Pancreas (tissue), 10 donors: ENCODE measurements around the gene IPO4. TPM values are rescaled to one million over a fixed set of nuclear protein-coding genes. Genes with fewer than 3 reads are reported as not detected.
A peak's percentile ranks its signal among the peaks of the same experiment; 100 is the strongest.

Source experiments
- ATAC-seq, 4 donors: fragments of 200-7000 bp; cut with Tn5 transposase; one replicate each; pipeline versions ENCODE4 v1.8.0 to v1.9.1; 2020; ENCODE audit warnings: mild to moderate bottlenecking in 4 of 4, moderate library complexity in 4 of 4
- DNase-seq, 6 donors: peaks; one replicate each; pipeline ENCODE4 v3.0.0-alpha.2; 2020
- FAIRE-seq: peaks from 2 replicates; lab custom pipeline; 2012; peaks lifted over from hg19 to GRCh38; lab: Jason Lieb, UNC
- H3K27ac ChIP-seq, 4 donors: fragments of 200-600 bp; sonication (generic); 1 replicate in 3 of 4; 2 replicates in 1 of 4; pipeline versions ENCODE4 v1.5.0 to v1.8.0; 2020
- H3K27me3 ChIP-seq, 4 donors: fragments of 200-600 bp; one replicate each; pipeline ENCODE4 v1.8.0; 2021
- H3K36me3 ChIP-seq, 3 donors: fragments of 200-600 bp; sonication (generic) in 1 of 3; one replicate each; pipeline versions ENCODE4 v1.5.0 to v1.8.0; 2020 to 2021
- H3K4me1 ChIP-seq, 3 donors: fragments of 200-600 bp; one replicate each; pipeline ENCODE4 v1.8.0; 2021
- H3K4me3 ChIP-seq, 4 donors: fragments of 200-600 bp; sonication (generic) in 2 of 4; one replicate each; pipeline versions ENCODE4 v1.5.0 to v1.8.0; 2020 to 2021
- H3K9me3 ChIP-seq, 4 donors: fragments of 200-600 bp; one replicate each; pipeline ENCODE4 v1.8.0; 2021
- CTCF ChIP-seq, 4 donors: fragments of 200-600 bp; sonication (generic) in 3 of 4; IDR thresholded peaks; one replicate each; pipeline versions ENCODE4 v1.5.0 to v1.8.0; 2021; ENCODE audit warnings: antibody characterized with exemption in 4 of 4
- WGBS, 2 donors: extraction: QIAGEN DNeasy Blood & Tissue Kit; methylation state at CpG; one replicate each; pipeline ENCODE4 v1.1.7; 2013; 5-methylcytosine and 5-hydroxymethylcytosine counted together
- intact Hi-C, 3 donors: fragments of 100-400 bp; cut with DNase I; formaldehyde crosslinking; loops; one replicate each; pipeline versions ENCODE4 v1.11.1 to v1.14.2; 2022
- polyA plus RNA-seq, 2 donors: library from polyadenylated mRNA; stranded (reverse); fragments of 200-250 nt; gene quantifications; one replicate each; pipeline ENCODE4 v1.2.3, GENCODE V29; 2013
- total RNA-seq, 6 donors: library from RNA; stranded (reverse); fragmentation: NEBNext Ultra II Directional in 4 of 6; extraction: Animal tissue kit (Norgen Biotek cat#: 25700) in 4 of 6; gene quantifications; one replicate each; pipeline versions ENCODE4 v1.2.1 to v1.2.4, GENCODE V29; 2021 to 2023
- donor health status: healthy with polysubstance abuse.
- donor health status: DM: no; HTN: no; CAD: no; lungs with moderate emphysema.
- donor health status: DM: no; HTN: no; CAD: no.
- donor health status: control.
- donor health status: control.
- donor health status: Bipolar disorder and iron deficiency.
- donor health status: DM: yes; HTN: yes; CAD: no.
- donor health status: DM: no; HTN: no; CAD: no.
- donor health status: DM: no; HTN: no; CAD: no.
- donor health status: DM: yes; HTN: yes; CAD: no.

The IPO4 gene
- total and polyA plus RNA-seq, 8 donors = 21.3 to 62.0 (median 29.5) TPM

- ATAC-seq = no peak
- no peaks in the 10 kb centered on the region for H3K9me3 ChIP-seq
- peak in 1 of 6 donors; percentile 24 for DNase-seq
- intact Hi-C loops = no loop called here
- H3K4me1 ChIP-seq = peaks cover 0 to 11% (median 9%) of the 10 kb centered on the region in 3 donors
- no peak overlapping the region for H3K4me3 ChIP-seq
- H3K36me3 ChIP-seq = peaks cover 3 to 37% (median 26%) of the 10 kb centered on the region in 3 donors
- no peaks in the 10 kb centered on the region for H3K27me3 ChIP-seq
- H3K27ac ChIP-seq = no peak overlapping the region
- FAIRE-seq = no peak
- WGBS, 2 donors = 81 to 89% methylated on average over 10 of the region's 10 CpGs
- no peak for TF ChIP-seq CTCF (IDR thresholded peaks at IDR 0.05)
Measured at GRCh38 chr14:24186831-24187538, 1.6 kb downstream of the IPO4 start.

- ATAC-seq = no peak
- H3K27ac ChIP-seq = no peak overlapping the region
- no peak for FAIRE-seq
- intact Hi-C loops = no loop called here
- no peak overlapping the region for H3K4me3 ChIP-seq
- H3K9me3 ChIP-seq = no peaks in the 10 kb centered on the region
- 86 to 92% methylated on average over 11 of the region's 11 CpGs for WGBS, 2 donors
- peak in 1 of 6 donors; percentile 43 for DNase-seq
- H3K4me1 ChIP-seq = peaks cover 0 to 11% (median 9%) of the 10 kb centered on the region in 3 donors
- H3K36me3 ChIP-seq = peaks cover 3 to 47% (median 27%) of the 10 kb centered on the region in 3 donors
- no peak for TF ChIP-seq CTCF (IDR thresholded peaks at IDR 0.05)
- H3K27me3 ChIP-seq = no peaks in the 10 kb centered on the region
Measured at GRCh38 chr14:24185741-24186140, 2.9 kb downstream of the IPO4 start.

GRCh38 chr14:24185026-24185425 is 3.6 kb downstream of the IPO4 start:
- WGBS, 2 donors = 91 to 94% methylated on average over 7 of the region's 7 CpGs
- DNase-seq = peak in 1 of 6 donors; percentile 26
- intact Hi-C loops = no loop called here
- FAIRE-seq = no peak
- H3K4me1 ChIP-seq = peaks cover 0 to 11% (median 9%) of the 10 kb centered on the region in 3 donors
- peaks cover 3 to 53% (median 34%) of the 10 kb centered on the region in 3 donors for H3K36me3 ChIP-seq
- no peak overlapping the region for H3K27ac ChIP-seq
- no peak overlapping the region for H3K4me3 ChIP-seq
- TF ChIP-seq CTCF (IDR thresholded peaks at IDR 0.05) = no peak
- no peak for ATAC-seq
- H3K27me3 ChIP-seq = no peaks in the 10 kb centered on the region
- no peaks in the 10 kb centered on the region for H3K9me3 ChIP-seq

DNA sequence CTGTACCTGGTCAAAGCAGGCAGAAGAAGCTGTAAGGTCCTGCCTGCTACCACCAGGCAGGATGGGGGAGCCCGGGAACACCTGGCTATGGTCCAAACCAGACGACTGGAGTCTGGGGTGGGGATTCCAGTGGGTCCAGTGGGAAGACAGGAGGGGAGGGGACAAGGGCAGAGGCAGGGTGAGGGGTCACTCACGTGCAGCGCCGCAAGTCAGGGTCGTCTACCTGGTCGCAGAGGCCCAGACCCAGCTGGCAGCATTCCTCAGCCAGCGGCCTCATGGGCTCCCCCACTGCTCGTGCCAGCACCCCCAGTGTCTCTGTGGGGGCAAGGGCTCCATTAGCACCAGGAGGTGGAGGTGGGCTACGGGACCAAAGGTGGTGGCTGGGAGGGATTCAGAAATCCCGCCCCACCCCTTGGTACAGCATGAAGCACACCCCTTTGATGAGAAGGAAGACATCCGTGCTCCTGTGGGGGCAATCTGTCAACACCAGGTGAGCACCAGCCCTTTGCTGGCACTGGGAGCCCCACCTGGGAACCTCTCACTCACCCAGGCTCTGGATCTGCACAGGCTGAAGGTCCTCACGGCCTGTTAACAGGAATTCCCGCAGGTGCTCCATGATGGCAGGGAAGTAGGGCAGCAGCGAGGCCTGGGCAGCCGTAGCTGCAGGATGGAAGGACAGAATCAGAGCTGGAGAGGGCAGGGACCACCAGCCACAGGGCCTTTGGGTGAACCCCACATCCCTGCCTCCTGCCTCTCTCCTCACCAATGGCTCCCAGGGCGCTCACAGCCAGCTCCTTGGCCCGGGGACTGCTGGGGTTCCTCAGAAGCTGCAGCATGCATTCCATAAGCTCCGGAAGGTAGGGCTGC is 4.3 kb downstream of the IPO4 start:
- no peak for FAIRE-seq
- 86 to 87% methylated on average over 19 of the region's 19 CpGs for WGBS, 2 donors
- intact Hi-C loops = no loop called here
- no peak overlapping the region for H3K27ac ChIP-seq
- H3K4me3 ChIP-seq = no peak overlapping the region
- no peaks in the 10 kb centered on the region for H3K9me3 ChIP-seq
- peaks cover 0 to 11% (median 9%) of the 10 kb centered on the region in 3 donors for H3K4me1 ChIP-seq
- H3K36me3 ChIP-seq = peaks cover 3 to 55% (median 38%) of the 10 kb centered on the region in 3 donors
- no peak for TF ChIP-seq CTCF (IDR thresholded peaks at IDR 0.05)
- H3K27me3 ChIP-seq = no peaks in the 10 kb centered on the region
- DNase-seq = peak in 1 of 6 donors; percentile 66
- no peak for ATAC-seq
